DMS53 treated with DMSO at 0.1 percent for 48 hours (cell line): ENCODE measurements around the gene HELZ2.
"Not testable (repeated sequence)": the region's sequence is repeated elsewhere in the genome, so short reads cannot be mapped to it uniquely, and the experiment has no call there.

ENCODE experiments used
- DNase-seq: peaks from one replicate; lab custom pipeline; 2025; ENCODE audit not compliant: unreplicated experiment; lab: John Stamatoyannopoulos, UW

The HELZ2 gene

DNA sequence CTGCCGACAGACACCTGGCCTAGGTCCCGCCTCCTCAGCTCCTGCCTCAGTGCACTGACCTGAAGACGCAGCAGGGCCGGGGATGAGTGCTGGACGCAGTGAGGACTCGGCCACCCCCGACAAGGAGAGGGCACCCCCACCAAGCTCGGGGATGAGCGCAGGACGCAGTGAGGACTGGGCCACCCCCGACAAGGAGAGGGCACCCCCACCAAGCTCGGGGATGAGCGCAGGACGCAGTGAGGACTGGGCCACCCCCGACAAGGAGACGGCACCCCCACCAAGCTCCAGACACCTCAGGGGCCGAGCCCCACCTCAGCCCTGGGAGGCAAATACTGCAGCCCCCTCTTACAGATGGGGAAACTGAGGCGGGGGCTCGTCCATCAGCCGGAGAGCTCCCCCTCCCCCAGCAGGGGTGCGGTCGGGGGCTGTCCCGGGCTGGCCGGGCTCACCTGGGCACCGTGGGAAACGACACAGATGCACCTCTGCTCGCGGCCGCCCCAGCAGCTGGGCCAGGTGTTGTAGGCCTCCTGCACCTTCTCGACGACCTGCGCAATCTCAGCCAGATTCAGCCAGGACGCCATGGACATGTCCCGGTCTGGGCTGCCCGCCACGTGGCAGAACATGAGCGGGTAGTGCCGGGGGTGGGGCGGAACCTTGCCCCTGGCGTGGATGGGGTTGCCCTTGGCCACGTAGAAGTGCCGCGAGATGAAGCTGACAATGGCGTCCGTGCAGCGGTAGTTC is 7.5 kb downstream of the HELZ2 start:
- DNase-seq = no peak

DNA sequence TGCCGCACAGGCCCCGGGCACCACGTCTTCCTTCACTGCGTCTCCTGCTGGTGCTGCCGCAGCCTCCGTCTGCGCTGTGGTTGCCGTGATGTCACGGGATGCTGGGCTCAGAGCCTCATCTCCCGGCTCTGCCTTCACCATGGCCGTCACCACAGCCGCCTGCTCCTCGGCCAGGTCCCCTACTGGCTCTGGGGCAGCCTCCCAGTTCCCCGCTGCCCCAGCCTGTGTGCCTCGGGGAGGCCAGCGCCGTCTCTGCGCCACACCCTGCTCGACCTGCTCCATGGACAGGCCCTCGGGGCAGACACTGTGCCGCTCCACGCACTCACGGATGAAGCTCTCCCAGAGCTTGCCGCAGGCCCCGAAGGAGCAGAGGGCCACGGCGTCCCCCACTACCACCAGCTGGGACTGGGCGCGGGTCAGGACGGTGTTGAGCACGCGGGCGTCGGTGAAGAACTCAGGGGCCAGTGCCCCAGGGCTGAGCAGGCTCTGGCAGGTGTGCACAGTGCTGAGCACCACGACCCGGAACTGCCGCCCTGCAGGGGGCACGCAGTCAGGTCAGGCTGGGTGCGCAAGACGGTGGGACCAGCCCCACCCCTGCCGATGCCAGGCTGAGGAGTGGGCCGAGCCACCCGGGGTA is 8.2 kb downstream of the HELZ2 start:
- DNase-seq = no peak

DNA sequence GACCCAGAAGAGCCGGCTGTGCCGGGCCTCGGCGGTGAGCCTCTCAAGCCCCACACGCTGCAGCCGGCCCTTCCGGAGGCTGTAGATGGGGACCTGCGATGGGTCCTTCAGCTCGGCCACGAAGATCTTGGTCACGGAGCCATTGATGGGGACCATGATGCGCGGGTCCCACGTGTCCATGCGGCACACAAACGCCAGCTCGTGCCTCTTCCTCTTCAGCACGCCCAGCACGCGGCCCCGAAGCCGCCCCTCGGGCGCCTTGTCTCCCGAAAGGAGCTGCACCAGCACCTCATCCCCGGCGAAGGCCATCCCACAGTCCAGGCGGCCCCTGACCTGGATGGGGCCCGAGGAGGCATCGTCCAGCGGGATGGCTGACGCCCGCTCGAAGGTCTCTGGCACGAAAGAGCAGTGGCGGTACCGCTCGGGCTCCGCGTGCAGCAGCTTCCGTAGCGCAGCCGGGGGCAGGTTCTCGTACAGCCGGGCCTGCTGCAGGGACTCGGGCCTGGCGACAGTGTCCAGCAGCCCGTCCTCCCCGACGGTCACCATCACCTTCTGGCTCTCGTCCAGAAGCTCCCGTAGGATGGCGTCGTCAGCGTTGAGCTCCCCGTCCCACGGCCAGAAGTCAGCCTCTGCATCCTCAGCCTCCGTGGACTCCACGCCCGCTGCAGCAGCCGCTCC is 8.9 kb downstream of the HELZ2 start:
- DNase-seq = no peak

DNA sequence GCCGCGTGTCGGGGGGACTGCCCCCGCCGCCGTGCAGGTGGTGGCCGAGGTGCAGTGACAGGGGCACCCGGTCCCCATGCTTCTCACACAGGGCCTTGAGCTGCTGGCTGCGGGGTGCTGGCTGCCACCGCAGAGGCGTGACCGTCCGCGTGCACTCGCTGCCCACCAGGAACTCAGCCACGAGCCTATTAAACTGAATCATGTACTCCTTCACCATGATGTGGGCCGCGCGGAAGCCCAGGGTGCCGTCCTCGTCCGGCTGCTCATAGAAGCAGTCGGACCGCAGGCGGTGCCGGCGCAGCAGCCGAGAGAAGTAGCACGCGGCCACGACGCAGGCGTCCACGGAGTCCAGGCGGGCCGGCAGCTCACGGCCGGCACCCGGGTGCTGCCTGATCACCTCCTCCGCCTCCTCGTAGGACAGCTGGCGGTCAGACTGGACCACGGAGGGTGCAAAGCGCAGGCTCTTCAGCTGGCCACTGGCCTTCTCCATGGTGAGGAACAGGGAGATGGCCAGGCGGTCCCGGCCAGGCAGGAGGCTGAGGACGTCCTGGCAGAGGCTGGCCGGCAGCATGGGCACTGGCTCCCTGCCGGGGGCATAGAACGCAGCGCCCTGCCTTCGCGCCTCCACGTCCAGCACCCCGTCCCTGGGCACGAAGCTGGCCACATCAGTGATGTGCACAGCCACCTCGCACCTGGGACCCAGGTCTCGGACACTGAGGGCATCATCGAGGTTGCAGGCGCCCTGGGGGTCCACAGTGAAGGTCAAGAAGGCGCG is 9.8 kb downstream of the HELZ2 start:
- DNase-seq = no peak

DNA sequence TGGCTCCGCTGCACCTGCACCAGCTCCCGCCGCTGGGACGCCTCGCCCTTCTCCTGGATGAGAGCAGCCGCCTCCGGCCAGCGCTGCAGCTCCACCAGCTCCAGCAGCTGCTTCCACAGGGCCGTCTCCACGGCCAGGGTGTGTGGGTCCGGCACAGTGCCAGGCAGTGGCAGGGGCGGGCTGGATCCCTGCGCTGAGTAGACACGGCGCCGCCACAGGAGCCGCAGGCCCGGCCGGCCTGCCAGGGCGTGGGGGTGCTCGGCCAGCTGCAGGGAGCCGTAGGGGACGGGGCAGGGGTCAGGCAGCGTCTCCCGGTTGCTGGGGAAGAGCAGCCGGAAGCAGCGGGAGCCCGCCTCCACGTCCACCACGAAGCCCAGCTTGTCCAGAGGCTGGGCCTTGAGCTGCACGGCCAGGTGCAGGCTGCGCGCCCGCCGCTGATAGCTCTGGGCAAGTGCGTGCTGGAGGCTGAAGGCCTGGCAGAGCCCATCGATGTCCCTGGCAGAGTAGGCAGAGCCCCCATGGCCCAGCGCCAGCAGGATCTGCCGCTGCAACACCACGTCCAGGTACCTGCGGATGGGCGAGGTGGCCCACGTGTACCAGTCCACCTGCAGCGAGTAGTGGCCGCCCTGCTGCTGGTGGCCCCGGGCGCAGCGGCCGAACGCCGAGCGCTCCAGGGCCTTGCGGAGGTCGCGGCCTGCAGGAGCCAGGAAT is 10.7 kb downstream of the HELZ2 start:
- DNase-seq = no peak

DNA sequence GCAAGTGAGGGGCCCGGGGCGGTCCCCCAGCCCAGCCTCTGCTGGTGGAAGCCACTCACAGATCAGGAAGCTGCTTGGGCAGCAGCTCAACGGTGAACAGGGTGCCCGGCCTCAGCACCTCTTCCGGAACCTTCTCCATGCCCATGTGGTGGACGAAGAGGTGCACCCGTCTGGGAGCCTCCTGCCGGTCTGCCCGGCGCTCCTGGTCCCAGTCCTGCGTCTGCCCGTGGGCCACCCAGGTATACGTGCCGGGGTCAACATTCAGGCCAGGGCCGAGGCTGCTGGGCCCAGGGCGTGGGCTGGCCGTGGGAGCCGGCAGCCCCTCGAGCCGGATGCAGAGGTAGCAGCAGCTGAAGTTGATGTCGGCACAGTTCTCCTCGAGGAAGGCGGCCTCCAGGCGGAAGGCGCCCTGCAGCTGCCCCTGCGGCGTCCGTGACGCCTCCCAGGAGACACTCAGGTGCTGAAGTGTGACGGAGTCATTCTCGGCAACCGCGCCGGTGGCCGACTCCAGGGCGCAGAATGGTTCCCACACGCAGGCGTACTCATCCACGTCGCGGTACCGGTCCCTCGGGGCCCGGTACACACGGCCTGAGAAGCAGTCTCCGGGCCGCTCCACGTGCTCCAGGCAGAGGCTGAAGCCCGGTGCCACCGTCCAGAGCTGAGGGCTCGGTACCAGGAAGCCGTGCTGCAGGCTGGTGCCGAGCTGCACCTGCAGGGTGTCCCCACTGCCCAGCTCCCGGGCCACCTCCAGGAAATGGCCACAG is 11.4 kb downstream of the HELZ2 start:
- DNase-seq = no peak

DNA sequence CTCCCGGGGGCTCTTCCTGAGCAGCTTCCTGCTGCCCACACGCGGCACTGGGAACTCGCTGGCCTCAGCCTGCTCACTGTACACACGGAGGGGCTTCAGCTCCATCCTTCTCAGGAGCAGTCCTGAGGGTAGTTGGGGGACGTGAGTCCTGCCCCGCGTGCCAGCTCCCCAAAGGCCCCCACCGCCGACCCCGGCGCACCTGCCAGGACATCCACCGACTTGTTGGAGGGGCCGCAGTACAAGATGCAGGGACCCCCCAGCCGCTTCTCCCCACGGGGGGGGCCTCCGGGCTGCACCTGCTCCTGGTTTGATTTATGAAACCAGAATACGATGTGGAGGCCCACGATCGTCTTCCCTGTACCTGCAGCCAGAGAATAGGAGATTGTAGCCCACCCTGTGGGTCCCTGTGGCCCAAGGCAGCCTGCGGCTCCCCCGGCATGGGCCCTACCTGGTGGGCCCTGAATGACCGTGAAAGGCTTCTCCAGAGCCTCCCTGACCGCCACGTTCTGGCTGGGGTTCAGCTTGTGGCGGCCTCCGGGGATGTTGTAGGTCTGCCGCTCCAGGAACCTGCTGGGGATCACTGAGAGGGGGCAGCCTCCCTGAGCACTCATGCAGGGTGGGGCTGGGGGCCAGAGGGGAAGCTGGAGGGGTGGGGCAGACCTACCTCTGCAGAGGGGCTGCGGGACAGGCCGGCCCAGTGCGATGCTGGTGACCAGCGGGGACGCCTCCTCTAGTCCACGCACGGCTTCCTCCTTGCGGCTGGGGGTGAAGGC is 12.2 kb downstream of the HELZ2 start:
- DNase-seq = no peak

DNA sequence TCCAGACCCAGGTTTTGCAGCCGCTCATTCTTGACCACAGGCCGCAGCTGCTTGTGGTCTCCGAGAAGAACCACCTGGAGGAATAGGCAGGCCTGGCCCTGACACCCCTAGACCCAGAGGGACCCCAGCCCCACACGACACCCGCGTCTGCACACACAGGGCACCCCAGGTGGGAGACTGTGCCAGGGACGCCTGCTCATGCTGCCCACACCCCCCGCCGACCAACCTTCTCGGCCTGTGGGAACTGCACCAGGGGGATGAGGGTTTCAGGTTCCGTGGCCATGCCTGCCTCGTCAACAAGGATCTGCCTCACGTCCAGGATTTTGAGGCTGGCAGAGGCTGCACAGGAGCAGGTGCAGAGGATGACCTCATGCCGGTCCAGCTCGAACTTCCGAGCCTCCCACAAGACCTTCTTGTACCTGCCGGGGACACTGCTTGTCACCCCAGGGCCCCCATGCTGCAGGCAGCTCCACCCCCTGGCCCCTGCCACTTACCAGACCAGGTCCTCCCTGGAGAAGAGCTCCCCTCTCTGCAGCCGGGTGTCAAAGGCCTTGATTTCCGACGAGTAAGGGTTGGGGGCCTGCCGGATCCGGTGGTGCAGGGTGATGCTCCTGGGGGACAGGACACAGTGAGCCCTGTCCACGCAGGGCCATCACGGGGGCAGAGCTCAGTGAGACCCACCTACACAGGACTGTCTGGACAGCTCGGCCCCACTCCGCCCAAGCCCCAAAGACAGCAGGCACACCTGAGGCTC is 13.0 kb downstream of the HELZ2 start:
- DNase-seq = no peak

DNA sequence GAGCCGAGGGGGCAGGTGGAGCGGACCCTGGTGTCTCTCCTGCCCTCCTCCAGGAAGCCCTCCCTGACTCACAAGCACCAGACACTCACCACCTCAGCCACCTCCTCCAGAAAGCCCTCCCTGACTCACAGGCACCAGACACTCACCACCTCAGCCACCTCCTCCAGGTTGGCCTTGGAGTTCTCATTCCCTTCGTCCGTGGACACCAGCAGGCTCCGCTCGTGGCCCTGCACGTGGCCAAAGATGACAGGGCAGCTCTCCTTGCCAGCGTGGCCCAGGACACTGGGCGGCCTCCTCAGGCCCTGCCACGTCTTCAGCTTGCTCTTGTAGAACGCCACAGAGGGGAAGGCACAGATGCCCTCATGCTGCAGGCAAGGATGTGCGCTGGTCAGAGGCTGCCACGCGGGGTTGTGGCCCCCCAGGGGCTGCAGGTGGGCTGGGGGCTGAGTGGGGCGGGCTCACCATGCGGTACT is 13.7 kb downstream of the HELZ2 start:
- DNase-seq = no peak

DNA sequence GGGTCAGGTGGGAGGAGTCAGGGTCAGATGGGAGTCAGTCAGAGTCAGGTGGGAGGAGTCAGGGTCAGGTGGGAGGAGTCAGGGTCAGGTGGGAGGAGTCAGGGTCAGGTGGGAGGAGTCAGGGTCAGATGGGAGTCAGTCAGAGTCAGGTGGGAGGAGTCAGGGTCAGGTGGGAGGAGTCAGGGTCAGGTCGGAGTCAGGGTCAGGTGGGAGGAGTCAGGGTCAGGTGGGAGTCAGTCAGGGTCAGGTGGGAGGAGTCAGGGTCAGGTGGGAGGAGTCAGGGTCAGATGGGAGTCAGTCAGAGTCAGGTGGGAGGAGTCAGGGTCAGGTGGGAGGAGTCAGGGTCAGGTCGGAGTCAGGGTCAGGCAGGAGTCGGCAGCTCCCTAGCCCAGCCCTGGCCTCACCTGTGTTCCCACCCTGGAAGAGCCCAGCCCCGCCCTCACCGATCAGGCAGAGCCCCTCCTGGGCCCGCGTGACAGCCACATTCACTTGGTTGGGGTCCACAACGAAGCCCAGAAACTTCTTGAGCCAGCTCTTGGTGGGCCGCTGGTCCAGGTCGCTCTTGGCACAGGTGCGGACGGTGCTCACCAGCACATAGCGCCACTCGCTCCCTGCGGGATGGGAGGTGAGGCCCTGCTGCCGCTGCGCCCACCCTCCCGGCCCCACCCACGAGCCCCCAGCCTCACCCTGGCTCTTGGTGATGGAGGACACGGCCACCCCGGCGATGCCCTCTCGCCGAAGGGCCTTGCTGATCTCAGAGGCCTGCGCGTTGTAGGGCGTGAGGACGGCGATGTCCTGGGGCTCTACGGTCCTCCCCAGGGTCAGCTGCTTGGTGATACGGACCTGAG is 14.3 kb downstream of the HELZ2 start:
- DNase-seq = not testable (repeated sequence)

DNA sequence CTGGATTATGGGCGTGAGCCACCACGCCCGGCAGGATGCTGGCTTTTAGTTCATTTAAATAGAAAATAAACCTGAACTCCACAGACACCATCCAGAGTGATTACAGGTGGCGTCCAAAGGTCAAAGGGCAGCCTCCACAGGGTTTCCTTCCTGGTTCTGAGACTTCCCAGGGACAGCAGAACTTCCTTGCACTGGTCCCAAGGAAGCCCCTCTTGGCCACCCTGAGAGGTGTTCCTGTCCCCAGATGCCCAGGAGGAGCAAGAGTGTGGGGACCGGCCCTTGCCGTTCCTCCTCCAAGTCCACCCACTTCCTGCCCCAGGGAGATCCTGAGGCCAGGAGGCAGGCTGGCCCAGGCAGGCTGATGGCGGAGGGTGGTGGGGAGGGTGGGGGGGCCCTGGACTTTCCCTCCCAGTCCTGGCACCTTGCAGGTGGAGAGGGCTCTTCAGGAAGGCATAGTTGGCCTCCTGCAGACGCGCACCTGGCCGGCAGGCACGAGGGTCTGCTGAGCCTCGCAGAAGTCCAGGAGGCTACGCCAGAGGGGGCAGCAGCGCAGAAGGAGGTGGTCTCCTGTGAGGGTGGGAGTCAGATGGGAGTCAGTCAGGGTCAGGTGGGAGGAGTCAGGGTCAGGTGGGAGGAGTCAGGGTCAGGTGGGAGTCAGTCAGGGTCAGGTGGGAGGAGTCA is 15.1 kb downstream of the HELZ2 start:
- no peak for DNase-seq

DNA sequence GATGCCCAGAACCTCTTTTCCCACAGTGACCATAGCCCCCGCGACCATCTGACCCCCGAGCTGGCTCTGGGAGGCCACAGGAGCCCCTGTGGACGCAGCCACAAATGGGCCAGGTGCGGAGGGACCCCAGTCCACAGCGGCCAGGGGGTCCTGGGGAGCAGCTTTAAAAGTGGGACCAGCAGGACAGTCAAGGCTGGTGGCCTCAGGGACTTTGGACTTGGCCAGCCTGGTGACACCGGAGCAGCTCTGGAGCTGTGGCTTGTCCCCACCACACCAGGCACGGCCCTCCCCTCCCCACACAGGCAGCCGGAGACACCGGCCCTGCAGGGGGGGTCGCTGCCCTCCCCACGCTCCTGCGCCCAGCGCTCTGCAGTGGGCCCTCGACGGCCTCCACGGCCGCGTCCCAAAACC is 16.6 kb downstream of the HELZ2 start:
- no peak for DNase-seq

DNA sequence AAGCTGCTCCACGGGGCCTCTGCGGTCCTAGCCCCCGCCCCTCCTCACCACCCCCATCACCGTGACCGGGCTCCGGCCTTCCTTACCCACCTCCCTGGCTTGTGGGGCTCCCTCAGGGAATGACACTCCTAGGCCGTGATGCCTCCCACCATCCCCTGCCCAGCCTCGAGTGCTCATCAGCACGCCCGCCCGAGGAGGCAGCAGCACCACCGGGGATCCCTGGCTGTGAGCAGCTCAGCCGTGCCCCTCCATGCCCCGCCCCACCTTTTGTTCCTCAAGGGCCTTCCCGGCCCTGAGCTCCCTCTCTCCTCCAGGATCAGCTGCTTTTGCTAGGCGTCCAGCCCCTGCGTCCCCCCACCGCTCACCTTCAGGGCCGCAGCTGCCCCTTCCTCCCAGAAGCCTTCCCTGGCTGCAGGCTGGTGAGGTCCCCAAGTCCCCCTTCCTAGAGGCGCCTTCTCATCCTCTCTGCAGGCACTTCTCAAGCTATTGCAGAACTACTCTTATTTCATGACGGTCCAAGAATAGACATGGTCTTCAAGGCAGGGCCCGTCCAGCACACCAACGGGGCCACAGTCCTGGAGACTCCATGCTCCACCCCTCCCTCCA is 17.1 kb downstream of the HELZ2 start:
- no peak for DNase-seq

DNA sequence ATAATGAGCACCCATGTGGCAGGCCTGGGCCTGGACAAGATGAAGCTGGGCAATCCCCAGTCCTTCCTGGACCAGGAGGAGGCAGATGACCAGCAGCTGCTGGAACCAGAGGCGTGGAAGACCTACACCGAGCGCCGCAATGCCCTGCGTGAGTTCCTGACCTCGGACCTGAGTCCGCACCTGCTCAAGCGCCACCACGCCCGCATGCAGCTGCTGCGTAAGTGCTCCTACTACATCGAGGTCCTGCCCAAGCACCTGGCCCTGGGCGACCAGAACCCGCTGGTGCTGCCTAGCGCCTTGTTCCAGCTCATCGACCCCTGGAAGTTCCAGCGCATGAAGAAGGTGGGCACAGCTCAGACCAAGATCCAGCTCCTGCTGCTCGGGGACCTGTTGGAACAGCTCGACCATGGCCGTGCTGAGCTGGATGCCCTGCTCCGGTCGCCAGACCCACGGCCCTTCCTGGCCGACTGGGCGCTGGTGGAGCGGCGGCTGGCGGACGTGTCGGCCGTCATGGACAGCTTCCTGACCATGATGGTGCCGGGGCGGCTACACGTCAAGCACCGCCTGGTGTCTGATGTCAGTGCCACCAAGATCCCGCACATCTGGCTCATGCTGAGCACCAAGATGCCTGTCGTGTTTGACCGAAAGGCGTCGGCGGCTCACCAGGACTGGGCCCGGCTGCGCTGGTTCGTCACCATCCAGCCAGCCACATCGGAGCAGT is 18.2 kb downstream of the HELZ2 start:
- DNase-seq = no peak

DNA sequence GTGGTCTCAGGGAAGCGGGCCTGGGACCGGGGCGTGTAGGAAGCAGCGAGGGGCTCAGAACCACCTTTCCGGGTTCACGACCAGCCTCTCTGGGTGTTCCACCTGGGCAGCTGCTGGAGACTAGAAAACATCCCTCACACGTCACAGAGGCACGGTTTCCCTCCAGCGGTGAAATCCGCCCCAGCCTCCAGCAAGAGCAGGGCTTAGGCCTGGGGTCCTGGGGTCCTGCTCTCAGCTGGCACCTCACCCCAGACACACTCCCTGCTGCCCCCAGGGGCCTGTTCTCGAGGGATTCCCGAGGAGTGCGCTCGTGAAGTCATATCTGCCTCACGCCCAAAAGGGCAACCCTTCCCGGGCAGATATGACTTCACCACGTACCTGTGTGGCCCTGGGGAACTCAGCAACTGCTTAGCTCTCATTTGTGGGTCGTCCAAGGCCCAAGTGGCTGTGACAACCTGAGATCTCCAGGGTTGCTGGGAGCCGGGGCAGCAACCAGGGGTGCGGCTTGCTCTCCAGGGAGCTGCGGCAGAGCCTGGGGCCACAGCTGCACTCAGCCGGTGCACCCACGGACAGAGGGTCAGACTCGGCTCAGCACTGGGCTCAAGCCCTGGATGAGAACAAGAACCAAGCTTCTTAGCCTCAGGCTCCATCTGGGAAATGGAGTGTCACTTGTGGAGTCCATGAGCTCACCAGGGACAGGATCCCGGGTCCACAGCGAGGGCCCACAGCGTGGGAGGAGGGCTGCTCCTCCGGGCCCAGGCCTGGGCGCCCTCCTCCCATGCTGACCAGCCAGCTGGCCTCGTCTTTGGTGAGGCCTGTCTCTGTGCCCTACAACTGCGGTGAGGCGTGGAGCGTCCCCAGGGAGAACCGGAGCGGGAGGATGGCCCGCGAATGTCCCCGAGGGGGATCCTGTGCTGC is 19.4 kb downstream of the HELZ2 start:
- DNase-seq = no peak
